Loucy (cell line): Measurements from ENCODE around the gene TNP2.

Experiments
- H2AFZ ChIP-seq: fragments of 200-600 bp; sonication (generic); 2 replicates; pipeline ENCODE4 v1.6.0; 2016; ENCODE audit warnings: antibody characterized with exemption, mild to moderate bottlenecking, low read length, moderate library complexity
- H3F3A ChIP-seq: fragments of 200-600 bp; 2 replicates; pipeline ENCODE4 v1.6.0; 2016; ENCODE audit warnings: antibody characterized with exemption, low read depth, mild to moderate bottlenecking
- H3K27me3 ChIP-seq: fragments of 200-600 bp; sonication (generic); 2 replicates; pipeline ENCODE4 v1.6.1; 2014; ENCODE audit warnings: low read length, mild to moderate bottlenecking; ENCODE audit not compliant: insufficient read depth, poor library complexity, severe bottlenecking
- H3K36me3 ChIP-seq: fragments of 200-600 bp; sonication (generic); 2 replicates; pipeline ENCODE4 v1.6.1; 2016; ENCODE audit warnings: low read length; ENCODE audit not compliant: insufficient read depth
- H3K4me1 ChIP-seq: fragments of 200-600 bp; sonication (generic); 2 replicates; pipeline ENCODE4 v1.5.1; 2014; ENCODE audit warnings: low read length, mild to moderate bottlenecking; ENCODE audit not compliant: insufficient read depth, poor library complexity, severe bottlenecking
- H3K4me2 ChIP-seq: fragments of 200-600 bp; sonication (generic); 2 replicates; pipeline ENCODE4 v1.6.0; 2014; ENCODE audit warnings: antibody characterized with exemption, low read length, low read depth, mild to moderate bottlenecking; ENCODE audit not compliant: poor library complexity, severe bottlenecking
- H3K4me3 ChIP-seq: fragments of 200-600 bp; sonication (generic); 2 replicates; pipeline ENCODE4 v1.5.1; 2014; ENCODE audit warnings: low read length, mild to moderate bottlenecking, mixed read lengths; ENCODE audit not compliant: poor library complexity, severe bottlenecking
- H3K79me2 ChIP-seq: fragments of 200-600 bp; sonication (generic); 2 replicates; pipeline ENCODE4 v1.6.1; 2014; ENCODE audit warnings: low read length; ENCODE audit not compliant: insufficient read depth
- H3K9ac ChIP-seq: fragments of 200-600 bp; sonication (generic); 2 replicates; pipeline ENCODE4 v1.6.0; 2014; ENCODE audit warnings: mild to moderate bottlenecking, low read depth, low read length, moderate library complexity; ENCODE audit not compliant: poor library complexity, severe bottlenecking
- H3K9me2 ChIP-seq: fragments of 200-600 bp; sonication (generic); replicated peaks from 2 replicates; pipeline ENCODE4 v1.6.1; 2016; ENCODE audit warnings: low read depth, low read length, mixed read lengths
- H3K9me3 ChIP-seq: fragments of 200-600 bp; sonication (generic); 2 replicates; pipeline ENCODE4 v1.6.1; 2014; ENCODE audit warnings: mild to moderate bottlenecking, antibody characterized with exemption, low read length, low read depth; ENCODE audit not compliant: insufficient read depth
- H4K20me1 ChIP-seq: fragments of 200-600 bp; sonication (generic); 2 replicates; pipeline ENCODE4 v1.6.0; 2014; ENCODE audit warnings: antibody characterized with exemption, low read length, mild to moderate bottlenecking; ENCODE audit not compliant: insufficient read depth, poor library complexity, severe bottlenecking
- CTCF ChIP-seq: fragments of 200-600 bp; sonication (generic); conservative IDR thresholded peaks from 2 replicates; pipeline ENCODE4 v1.5.1; 2014; ENCODE audit warnings: mild to moderate bottlenecking, antibody characterized with exemption, low read length
- EZH2phosphoT487 ChIP-seq: fragments of 200-600 bp; IDR thresholded peaks from 2 replicates; pipeline ENCODE4 v1.6.1; 2018; ENCODE audit warnings: antibody characterized with exemption, mild to moderate bottlenecking, moderate library complexity, borderline replicate concordance

TNP2 gene

GRCh38 chr16:11302977-11303376 lies 33.9 kb upstream of the TNP2 start:
- Histone ChIP-seq H3K9me3 (no peaks in the 10 kb centered on the region), H3K27me3 (no peaks in the 10 kb centered on the region), H3K4me3 (no peak overlapping the region), H3K36me3 (no peaks in the 10 kb centered on the region), H3K4me2 (no peak overlapping the region), H2AFZ (no peak overlapping the region), H3K9me2 (no peaks in the 10 kb centered on the region), H3F3A (no peaks in the 10 kb centered on the region), H3K9ac (no peak overlapping the region), H4K20me1 (no peaks in the 10 kb centered on the region), H3K4me1 (peaks cover 10% of the 10 kb centered on the region), H3K79me2 (no peaks in the 10 kb centered on the region)
- no peak for TF ChIP-seq EZH2phosphoT487
- TF ChIP-seq CTCF, result no peak

GRCh38 chr16:11301645-11302501 lies 32.7 kb upstream of the TNP2 start:
- TF ChIP-seq EZH2phosphoT487 (no peak), CTCF (no peak)
- no peak overlapping the region for H3K4me3 ChIP-seq
- no peak overlapping the region for H3K4me2 ChIP-seq
- no peak overlapping the region for H2AFZ ChIP-seq
- no peaks in the 10 kb centered on the region for H3K9me2 ChIP-seq
- H3K27me3 ChIP-seq, result no peaks in the 10 kb centered on the region
- H3K4me1 ChIP-seq, result peaks cover 18% of the 10 kb centered on the region
- no peaks in the 10 kb centered on the region for H3K36me3 ChIP-seq
- H3K9ac ChIP-seq, result no peak overlapping the region
- H3F3A ChIP-seq, result no peaks in the 10 kb centered on the region
- H3K9me3 ChIP-seq, result no peaks in the 10 kb centered on the region
- H3K79me2 ChIP-seq, result no peaks in the 10 kb centered on the region
- H4K20me1 ChIP-seq, result no peaks in the 10 kb centered on the region

GRCh38 chr16:11300560-11300892 lies 31.4 kb upstream of the TNP2 start:
- no peaks in the 10 kb centered on the region for H3K27me3 ChIP-seq
- H3K9me2 ChIP-seq, result no peaks in the 10 kb centered on the region
- no peaks in the 10 kb centered on the region for H3K9me3 ChIP-seq
- TF ChIP-seq EZH2phosphoT487 (no peak), CTCF (no peak)
- no peak overlapping the region for H2AFZ ChIP-seq
- H3K4me1 ChIP-seq, result peaks cover 25% of the 10 kb centered on the region
- no peaks in the 10 kb centered on the region for H4K20me1 ChIP-seq
- no peak overlapping the region for H3K4me2 ChIP-seq
- no peaks in the 10 kb centered on the region for H3F3A ChIP-seq
- H3K79me2 ChIP-seq, result no peaks in the 10 kb centered on the region
- no peaks in the 10 kb centered on the region for H3K36me3 ChIP-seq
- H3K4me3 ChIP-seq, result no peak overlapping the region
- H3K9ac ChIP-seq, result no peak overlapping the region
